Right ventricle myocardium superior (tissue), 1 donor: Measurements from ENCODE around the gene SELP. TPM values are rescaled to one million over a fixed set of nuclear protein-coding genes. Genes with fewer than 3 reads are reported as not detected.
A peak's percentile ranks its signal among the peaks of the same experiment; 100 is the strongest.

Experiments
- ATAC-seq: fragments of 200-7000 bp; cut with Tn5 transposase; one replicate; pipeline ENCODE4 v1.9.1; 2020; ENCODE audit warnings: mild to moderate bottlenecking; ENCODE audit not compliant: poor library complexity
- DNase-seq: peaks from one replicate; pipeline ENCODE4 v3.0.0-alpha.2; 2020
- intact Hi-C: fragments of 100-400 bp; cut with DNase I; formaldehyde crosslinking; loops from one replicate; pipeline ENCODE4 v1.11.2; 2022
- total RNA-seq: library from RNA; stranded (reverse); fragmentation: NEBNext Ultra II Directional; extraction: Animal tissue kit (Norgen Biotek cat#: 25700); gene quantifications from one replicate; pipeline ENCODE4 v1.2.1, GENCODE V29; 2021
- donor health status: DM: no; HTN: yes; CAD: no; lungs with severe emphysema.

The SELP gene
- total RNA-seq, 1 donor from 2014 or later, result 9.0 TPM

DNA sequence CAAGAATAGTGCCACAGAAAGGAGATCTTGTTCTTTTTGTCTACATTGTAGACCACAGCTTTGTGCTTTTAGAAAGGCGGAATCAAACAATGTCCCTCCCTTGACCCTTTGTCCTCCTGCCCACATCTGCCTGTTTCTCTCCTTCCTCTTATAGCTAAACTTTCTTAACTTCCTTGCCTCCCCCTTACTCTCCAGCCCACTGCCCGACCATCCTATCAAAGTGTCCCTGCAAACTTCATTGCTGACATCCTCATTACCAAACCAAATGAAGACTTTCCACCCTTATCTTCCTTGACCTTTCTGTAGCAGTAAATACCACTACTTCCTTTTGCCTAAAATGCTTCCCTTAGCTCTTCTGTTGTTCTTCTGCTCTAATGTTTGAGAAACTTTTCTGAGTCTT is 5.0 kb downstream of the SELP start:
- intact Hi-C loops, result no loop called here
- ATAC-seq (no peak), DNase-seq (no peak)

DNA sequence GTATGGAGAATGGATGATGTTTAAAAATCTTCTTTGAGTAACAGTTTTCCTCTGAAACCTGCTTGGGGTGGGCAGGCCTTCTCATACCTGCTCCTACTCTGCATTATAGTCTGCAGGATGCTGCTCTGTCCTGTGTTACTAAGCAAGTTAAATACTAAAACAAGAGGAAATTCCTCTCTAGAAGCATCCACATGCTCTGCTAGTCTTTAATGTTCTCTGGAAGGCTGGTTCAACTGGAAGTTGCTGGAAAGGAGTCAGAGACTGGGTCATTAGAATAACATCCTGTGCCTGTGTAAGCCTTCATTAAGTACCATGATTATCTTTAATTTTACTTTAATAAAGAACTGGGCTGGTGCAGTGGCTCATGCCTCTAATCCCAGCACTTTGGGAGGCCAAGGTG is 5.8 kb downstream of the SELP start:
- DNase-seq (no peak), ATAC-seq (no peak)
- intact Hi-C loops, result no loop called here

DNA sequence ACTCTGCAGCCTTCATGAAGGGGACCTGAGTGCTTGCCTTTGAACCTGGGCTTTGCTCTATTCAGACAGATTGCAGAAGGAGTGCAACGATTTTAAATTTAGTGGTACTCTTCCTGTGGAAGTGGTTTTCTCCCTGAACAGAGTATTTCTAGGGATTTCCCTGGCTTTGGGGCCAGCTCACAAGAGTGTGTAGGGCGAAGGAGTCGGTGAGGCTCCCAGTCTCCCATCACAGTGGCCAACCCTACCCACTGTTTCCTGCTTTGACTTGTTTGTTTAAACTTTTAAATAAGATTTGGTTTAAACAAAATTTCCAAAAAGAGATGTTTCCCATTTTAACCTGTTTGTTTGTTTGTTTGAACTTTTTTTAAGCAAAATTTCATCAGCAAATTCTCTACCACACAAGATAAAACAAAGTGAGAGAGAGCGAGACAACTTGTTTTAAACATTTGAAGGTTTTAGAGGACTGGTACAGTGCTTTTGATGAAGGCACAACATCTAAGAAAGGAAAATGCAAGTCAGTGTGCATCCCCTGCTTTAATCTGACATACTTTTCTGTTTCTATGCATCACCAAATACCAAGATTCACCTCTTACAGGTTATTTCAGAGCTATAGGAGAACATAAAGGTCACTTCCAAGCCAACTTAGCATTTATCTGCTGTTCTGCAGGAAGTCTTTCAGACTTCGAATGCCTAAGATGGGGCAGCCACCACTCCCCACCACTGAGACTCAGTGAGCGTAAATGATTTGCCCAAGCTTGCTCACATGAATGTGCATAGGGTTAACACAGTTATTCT is 6.6 kb downstream of the SELP start:
- DNase-seq (no peak), ATAC-seq (no peak)
- intact Hi-C loops, result no loop called here

DNA sequence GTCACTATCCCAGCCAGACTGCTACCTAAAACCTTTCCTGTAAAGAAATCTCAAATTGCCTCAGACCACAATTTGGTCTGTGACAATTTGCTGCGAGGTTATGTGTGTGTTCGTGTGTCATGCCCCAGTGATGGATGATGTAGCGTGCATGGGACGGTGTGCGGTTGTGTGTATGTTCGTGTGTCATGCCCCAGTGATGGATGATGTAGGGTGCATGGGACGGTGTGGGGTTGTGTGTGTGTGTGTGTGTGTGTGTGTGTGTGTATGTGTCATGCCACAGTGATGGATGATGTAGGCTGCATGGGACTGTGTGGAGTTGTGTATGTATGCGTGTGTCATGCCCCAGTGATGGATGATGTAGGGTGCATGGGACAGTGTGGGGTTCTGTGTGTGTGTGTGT is 9.4 kb downstream of the SELP start:
- ATAC-seq (no peak), DNase-seq (no peak)
- intact Hi-C loops, result no loop called here

DNA sequence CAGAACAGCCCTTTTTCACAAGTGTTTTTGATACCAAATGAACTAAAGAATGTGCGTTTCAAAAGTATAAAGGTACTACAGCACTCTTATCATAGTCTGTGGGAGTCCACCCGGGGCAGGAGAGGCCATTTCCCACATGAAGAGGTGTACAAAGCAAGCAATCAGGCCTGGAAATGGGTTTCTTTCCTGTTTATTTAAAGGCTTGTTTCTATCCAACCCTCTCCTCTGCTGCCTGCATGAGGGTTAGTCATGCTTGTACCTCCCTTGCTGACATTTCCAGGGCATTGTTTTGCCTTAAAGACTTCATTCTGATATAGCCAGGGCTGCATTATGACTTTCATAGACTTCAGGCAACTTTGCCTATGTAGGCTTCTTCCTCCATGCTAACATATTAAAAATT is 11.6 kb downstream of the SELP start:
- intact Hi-C loops, result no loop called here
- ATAC-seq (no peak), DNase-seq (no peak)

DNA sequence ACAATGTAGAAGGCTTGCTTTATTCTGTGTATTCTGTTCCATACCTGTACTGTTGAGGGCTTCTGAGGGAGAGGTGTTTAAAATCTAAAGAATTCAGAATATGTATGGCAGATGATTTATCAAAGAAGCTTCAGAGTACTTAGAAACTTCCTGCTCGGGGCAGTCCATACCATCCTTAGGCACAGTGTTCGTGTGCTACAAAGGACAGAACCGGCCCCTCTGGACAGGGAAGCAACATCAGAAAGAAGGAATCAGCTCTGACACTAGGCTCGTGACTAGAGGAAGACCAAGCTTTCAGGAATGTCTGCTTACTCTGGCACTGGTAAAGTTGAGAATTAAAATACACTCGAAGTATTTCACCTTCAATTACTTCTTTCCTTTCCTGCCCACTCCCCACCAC is 14.1 kb downstream of the SELP start:
- intact Hi-C loops, result no loop called here
- ATAC-seq (no peak), DNase-seq (no peak)

DNA sequence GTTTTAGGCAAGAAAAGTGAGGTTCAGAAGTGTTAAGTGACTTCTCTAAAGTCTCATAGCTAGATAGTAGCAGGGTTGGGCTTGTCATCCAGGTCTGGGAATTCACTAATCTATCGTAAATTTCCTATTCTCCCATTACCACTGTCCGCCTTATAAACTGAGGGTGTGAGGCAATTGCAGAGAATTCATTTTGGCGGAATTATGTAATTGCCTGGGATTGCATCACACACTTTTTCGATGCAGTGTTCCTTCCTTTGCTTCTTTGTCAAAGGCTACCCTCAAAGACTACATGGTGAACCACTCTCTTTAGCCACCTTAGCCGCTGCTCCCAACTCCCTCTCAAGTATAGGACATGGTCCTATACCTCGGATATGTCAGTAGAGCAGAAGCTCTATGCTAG is 19.1 kb downstream of the SELP start:
- intact Hi-C loops, result no loop called here
- ATAC-seq (no peak), DNase-seq (no peak)

DNA sequence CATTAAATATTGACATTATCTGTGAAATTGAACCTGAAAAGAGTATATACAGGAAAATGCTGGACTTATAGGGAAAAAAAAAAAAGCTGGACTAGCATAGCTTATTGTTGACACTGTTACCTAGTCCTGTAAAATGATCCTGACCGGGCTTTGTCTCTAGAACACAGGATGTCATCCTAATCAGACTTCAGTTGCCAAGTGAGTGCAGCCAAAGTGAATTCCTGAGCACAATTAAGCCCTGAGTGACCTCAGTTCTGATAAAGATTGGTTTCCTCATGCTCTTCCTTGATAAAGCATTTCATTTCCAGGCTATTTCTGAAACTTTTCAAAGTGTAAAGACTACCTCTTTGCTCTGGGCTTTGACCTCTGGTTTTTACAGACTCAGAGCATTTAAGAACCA is 19.8 kb downstream of the SELP start:
- no peak for DNase-seq
- peak; percentile 97 for ATAC-seq
- intact Hi-C loops, result no loop called here

DNA sequence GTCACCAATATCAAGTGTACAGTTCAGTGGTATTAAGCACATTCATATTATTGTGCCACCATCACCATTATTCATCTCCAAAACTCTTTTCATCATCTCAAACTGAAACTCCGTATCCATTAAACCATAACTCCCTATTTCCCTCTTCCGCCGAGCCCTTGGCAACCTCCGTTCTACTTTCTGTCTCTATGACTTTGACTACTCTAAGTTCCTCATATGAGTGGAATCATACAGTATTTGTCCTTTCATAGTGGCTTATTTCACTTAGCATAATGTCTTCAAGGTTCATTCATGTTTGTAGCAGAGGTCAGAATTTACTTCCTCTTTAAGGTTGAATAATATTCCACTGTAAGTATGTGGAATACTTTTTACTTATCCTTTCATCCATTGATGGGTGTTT is 21.7 kb downstream of the SELP start:
- intact Hi-C loops, result no loop called here
- no peak for ATAC-seq
- no peak for DNase-seq

DNA sequence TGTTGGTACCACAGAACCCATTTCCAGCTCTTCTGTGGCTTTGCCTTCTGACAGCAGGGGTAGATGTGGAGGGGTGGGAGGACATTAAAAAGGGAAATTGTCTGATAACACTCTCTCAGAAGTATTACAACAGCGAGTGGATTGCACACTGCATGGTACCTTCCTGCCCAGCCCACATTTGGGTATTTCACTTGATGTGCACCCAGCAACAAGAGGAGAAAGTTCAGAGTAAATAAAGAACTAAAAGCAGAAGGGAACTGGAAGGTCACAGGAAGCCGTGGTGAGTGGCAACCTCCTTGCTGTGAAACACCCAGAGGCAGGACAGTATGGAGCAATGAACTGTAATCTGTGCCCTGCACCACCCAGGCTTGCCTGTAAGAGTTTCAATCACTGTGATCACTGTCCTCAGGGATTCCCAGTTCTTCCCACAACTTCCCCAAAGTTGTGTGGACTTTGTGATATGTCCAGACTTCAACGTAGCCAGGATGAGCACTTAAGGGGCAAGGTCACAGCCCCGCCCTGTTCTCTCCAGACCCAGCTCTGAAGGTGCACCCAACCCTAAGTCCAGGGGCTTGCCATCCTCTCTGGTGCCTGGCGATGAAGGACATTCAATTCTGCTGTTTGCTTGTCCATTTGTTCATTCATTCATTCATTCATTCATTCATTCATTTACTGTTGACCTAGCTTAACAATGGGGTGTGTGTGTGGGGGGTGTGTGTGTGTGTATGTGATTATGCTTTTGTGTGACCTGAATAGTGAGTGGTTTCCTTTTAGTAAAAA is 25.0 kb downstream of the SELP start:
- peak; percentile 39 for ATAC-seq
- intact Hi-C loops, result loop anchor here (5.0 kb wide), 1 partner anchor 107 kb away; the partner anchor contains the start of gene SELL
- DNase-seq, result peak; percentile 48

DNA sequence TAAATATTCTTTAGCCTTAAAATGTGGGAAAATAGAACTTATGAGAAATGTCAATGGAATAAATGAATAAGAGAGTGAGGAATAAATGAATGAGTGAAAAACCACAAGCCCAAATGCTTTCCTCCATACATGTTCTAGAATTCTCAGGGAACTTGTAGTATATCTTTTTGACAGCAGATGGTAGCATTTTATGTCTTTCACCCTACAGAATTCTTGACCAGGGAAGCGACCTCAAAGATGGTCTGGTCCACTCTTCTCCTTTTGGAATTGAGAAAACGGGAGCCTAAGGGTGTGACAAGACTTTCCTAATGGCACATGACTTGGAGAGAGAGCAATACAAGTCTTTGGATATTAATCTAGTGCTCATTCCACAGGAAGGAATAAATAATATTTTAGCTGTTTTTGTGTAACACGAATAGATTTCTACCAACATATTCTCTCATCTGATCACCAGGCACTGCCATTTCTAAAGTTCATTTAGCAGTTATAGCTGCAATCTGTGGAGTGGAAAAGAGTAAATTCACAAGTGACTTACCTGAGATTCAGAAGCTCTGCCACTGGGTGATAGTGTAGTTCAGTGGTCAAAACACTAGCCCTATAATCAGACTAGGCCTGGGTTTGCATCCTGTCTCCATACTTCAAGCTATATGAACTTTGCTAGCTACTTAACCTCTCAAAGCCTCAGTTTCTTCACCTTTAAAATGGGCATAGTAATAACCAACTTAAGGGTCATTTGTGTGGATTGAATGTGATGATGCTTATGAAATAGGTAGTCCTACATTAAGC is 28.6 kb downstream of the SELP start:
- peak; percentile 53 for ATAC-seq
- DNase-seq, result no peak
- intact Hi-C loops, result loop anchor here (5.0 kb wide), 1 partner anchor 111 kb away; the partner anchor contains the start of gene SELL

DNA sequence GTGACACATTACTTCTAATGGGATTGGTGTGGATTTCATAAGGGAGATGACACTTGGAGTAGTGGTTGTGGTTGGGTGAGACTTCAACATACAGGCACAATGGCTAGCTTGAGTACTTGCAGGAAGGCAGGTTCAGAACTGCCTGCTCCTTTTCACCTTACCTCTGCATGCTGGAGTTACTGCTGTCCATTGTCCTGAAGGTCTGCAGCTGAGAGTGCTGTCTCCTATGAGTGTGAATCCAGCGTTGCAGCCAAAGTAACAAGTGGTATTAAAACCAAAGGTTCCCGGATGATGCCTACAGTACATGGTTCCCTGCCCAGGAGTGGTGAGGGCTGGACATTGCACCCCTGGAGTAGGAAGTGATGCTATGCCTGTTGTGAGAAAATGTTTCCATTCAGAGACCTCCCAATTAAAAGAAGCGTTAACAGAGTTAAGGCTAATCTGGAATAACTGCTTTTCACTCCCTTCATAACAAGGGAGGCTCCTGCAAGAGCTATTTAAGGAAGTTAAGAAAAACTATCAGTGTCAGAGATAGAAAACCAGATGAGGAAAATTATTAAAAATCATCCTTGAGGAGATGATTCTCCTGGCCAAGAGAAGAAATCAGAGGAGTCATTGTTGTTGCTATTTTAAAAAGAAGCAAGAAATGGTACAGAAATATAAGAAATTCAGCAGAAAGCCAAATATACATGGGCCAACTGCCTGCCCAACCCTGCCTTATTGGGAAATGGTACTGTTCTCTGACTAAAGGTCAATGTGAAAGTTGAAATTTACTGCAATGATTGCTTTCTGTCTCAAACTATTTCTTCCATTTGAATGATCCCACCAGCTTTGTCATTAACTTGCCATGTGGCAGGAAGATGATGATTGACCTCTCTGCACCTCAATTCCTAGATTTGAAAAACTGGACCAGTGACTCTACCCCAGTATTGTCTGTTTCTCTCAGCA is 33.9 kb downstream of the SELP start:
- DNase-seq, result no peak
- intact Hi-C loops, result loop anchor here (10.0 kb wide), 1 partner anchor 209 kb away; no protein-coding TSS in a partner anchor
- peak; percentile 48 for ATAC-seq

DNA sequence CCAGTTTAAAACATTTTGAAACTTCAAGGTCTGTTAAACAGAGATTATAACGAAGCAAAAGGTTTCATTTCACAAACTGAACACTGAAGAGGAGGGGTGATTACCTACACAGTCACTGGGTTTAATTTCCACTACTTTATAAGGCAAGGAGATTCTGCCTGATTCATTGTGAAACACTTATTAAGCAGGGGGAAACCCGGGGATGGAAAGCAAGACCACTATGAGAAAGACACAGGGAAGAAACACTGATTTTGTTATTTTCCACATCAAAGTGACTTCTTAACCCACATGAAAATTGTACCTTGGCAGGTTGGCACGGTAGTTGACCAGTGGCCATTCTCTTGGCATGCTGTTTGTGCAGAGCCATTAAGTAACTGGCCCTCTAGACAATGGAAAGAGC is 35.5 kb downstream of the SELP start:
- no peak for DNase-seq
- no peak for ATAC-seq
- intact Hi-C loops, result loop anchor here (10.0 kb wide), 1 partner anchor 210 kb away; no protein-coding TSS in a partner anchor

DNA sequence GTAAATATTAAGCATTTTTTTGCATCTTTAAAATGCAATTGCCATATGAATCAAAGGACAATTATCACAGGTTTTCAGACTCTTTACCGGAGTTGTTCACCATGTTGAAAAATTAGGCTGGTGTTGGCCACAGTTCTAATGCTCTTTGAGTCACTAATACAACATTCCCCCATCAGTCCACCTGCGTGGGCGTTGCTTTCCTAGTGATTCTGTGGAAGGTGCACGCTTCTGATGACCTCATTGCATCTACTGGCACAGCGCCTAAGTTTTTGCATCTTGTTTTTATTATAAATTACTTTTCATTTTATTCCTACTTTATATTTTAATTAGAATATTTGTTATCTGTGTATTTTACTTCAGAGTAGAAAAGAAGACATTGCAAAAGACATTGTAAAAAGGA is 39.0 kb downstream of the SELP start:
- DNase-seq (no peak), ATAC-seq (no peak)
- intact Hi-C loops, result loop anchor here (10.0 kb wide), 1 partner anchor 214 kb away; no protein-coding TSS in a partner anchor

DNA sequence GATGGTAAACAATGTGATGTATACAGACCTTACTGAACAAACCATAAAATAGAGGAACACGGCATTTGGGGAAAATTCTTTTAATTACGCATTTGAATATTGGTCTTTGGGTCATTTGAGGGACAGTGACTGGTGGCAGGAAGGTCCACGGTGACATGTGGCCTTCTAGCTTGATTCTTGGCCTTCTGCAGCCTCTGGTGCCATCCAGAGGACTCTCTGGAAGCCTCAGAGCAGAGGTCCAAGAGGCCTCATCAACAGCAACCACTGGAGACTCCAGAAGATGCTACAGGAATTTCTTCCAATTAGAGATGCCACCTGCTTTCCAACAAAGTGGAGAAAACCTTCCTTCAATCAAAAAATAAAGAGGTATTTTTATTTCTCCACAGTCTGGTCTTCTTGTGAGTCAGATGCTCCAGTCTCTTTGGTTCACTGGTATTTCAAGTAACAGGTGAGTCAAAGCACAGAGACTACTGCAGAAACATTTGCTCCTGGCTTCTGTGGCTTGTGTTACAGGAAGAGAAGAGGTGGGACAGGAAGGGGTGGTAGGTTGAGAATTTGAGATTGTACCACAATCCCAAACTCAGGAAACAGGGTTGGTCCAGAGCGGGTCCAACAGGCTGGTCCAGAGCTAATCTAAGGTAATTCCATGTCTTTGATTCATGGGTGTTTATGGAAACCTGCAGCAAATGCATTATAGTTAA is 41.0 kb downstream of the SELP start:
- DNase-seq, result no peak
- intact Hi-C loops, result no loop called here
- ATAC-seq, result no peak

DNA sequence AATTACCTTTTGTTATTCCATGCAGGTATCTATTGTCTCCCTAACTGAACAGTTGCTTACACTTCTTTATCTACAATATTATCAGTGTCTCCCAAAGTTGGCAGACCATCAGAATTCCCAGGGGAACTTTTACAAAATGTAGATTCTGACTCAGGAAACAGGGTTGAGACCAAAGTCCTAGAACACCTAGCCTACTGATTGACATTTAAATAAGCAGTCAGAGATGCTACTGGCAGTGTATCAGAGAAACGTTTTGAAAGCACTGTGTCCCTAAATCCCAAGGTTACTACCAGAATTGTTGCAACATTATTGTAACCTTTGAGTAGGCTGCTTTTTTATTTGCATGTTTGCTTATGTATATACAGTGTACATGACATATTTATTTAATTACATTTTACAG is 41.8 kb downstream of the SELP start:
- intact Hi-C loops, result no loop called here
- no peak for ATAC-seq
- DNase-seq, result no peak

DNA sequence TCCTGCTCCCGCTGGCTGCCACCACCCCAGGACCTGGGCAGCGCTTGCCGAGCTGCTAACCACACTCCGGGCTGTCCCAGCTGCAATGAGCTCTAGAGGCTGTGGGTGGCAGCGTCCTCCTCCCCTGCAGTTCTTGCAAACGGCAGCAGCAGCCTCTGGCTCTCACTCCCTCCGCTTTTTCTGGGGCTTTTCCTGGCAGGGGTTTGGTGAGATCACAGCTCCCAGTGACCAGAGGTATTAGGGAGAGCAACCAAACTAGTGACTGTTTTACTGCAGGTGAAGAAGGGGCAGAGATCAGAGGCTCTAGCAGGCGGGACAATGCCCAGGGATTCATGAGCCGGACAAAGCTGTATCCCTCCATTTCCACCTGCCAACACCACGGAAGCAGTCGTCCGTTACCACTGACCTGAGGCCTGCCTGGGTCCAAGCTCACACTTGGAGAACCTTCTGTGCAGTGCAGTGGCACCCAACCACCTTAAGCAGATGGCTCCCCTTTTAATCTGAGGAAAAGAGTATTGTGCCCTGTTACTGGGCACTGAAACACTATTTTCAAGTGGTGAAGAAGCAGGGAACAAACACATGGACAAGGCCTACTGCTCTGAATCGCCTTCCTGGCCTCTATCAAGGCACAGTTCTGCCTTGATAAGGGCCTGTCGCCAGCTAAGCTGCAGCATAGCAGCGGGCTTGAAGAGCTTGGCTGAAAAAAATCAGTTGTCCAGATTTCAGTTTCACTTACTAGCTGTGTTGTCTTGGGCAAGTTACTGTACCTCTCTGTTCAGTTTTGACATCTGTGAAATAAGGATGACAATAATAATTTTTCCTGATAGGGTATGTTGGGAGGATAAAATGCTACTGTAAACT is 43.3 kb downstream of the SELP start, which contains the start of gene F5:
F5 (minus strand) TSS at position 87 of the 861 bp plus-strand sequence. CDS start 95 bp downstream, outside the sequence.
- ATAC-seq (peak; percentile 97), DNase-seq (peak; percentile 86)
- intact Hi-C loops, result no loop called here
